ENCODE measurements around the gene DHX16. TPM values are rescaled to one million over a fixed set of nuclear protein-coding genes. Genes with fewer than 3 reads are reported as not detected.

DHX16 gene
- total and polyA plus RNA-seq, 2 of the 8 experiments (the other 6 are each of a cell fraction or from before 2014, with no cell fraction given) = 27.4 to 44.4 TPM

DNA sequence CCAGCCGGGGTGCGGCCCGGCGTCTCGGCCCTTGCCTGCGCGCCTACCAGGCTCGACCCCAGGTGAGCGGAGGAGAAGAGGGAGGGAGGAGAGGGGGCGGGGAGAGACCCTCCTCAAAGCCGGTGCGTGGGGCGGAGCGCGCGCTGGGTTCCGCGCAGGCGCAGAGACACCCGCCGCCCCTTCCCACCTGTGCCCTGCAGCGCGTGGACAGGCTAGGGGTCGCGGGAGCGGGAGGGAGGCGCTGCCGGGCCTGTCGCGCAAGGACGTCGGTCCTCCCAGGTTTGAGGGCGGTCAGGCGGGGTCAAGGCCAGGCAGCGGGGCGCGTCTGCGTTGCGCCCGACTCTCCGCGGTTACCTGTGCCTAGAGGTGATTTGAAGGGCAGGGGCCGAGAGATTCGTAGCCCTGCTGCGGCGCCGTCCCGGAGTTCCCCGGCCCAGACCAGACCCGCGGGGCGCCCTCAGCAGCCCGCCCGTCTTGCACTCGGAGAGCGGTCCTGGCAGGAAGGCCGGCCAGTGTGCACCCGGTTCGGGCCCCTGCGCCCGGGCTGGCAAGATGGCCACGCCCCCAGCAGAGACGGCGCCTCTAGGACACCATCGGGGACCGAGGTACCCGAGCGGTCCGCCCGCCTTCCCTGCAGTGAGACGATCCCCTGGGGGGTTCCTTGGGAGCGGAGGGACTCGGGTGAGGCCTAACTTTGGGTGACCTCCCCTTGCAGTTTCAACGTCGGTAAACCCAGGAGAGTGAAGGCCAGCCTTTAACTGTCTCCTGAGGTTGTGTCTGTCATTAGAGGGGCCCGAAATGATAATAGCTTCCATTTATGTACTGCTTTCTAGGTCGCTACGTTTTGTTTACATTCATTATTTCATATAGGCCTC is 25.3 kb downstream of the DHX16 start (continued):
- TF ChIP-seq EGR1 (IDR thresholded peaks at IDR 0.05; ENCODE audit: borderline replicate concordance, low read depth, low read length) (no peak), PHF8 (conservative IDR thresholded peaks at IDR 0.05; ENCODE audit: low read depth, low read length) (peak; percentile 76), CEBPB (IDR thresholded peaks at IDR 0.05; ENCODE audit: low read depth, low read length) (no peak), SIN3A (conservative IDR thresholded peaks at IDR 0.05 in 1 of 2, IDR thresholded peaks at IDR 0.05 in 1 of 2; ENCODE audit: low read depth in 1 of 2, low read length in 2 of 2) (peak in 1 of 2 experiments; percentile 81; a peak in 2 of 4 replicates), SRF (IDR thresholded peaks at IDR 0.05; ENCODE audit: low read depth, low read length) (no peak), TAF1 (IDR thresholded peaks at IDR 0.05; ENCODE audit: low read depth, low read length) (peak; percentile 10; the same call in 1 of the 2 replicates), HDAC6 (IDR thresholded peaks at IDR 0.05; ENCODE audit: low read depth, low read length) (no peak), NRF1 (IDR thresholded peaks at IDR 0.05; ENCODE audit: low read depth, low read length) (peak; percentile 46), YY1 (IDR thresholded peaks at IDR 0.05; ENCODE audit: low read depth, low read length) (peak; percentile 73; the same call in 1 of the 2 replicates), CREB1 (IDR thresholded peaks at IDR 0.05) (0 out of 2 replicates have a peak, but pooled peaks have one; percentile 5), JUN (IDR thresholded peaks at IDR 0.05; ENCODE audit: low read depth, low read length) (no peak)

Measured in H1 (cell line).